Large intestine (tissue), 3 donors: ENCODE measurements around the gene CELF2. TPM values are rescaled to one million over a fixed set of nuclear protein-coding genes. Genes with fewer than 3 reads are reported as not detected.

Source experiments
- DNase-seq, 2 donors: peaks; one replicate each; pipeline versions ENCODE4 v3.0.0 to v3.0.0-alpha.2; 2013
- H3K27ac ChIP-seq: one replicate; pipeline ENCODE4 v1.5.1; 2013; ENCODE audit warnings: low read length
- H3K27me3 ChIP-seq: 2 replicates; pipeline ENCODE4 v1.6.1; 2013; ENCODE audit warnings: low read length; ENCODE audit not compliant: control insufficient read depth, insufficient read depth
- H3K36me3 ChIP-seq: 2 replicates; pipeline ENCODE4 v1.6.1; 2013; ENCODE audit warnings: low read length; ENCODE audit not compliant: control insufficient read depth, insufficient read depth
- H3K4me1 ChIP-seq: one replicate; pipeline ENCODE4 v1.6.1; 2013; ENCODE audit warnings: low read length; ENCODE audit not compliant: control insufficient read depth, insufficient read depth
- H3K4me3 ChIP-seq: one replicate; pipeline ENCODE4 v1.5.1; 2013; ENCODE audit warnings: low read length
- H3K9me3 ChIP-seq: one replicate; pipeline ENCODE4 v1.6.1; 2013; ENCODE audit warnings: mild to moderate bottlenecking, low read depth, low read length, moderate library complexity; ENCODE audit not compliant: control insufficient read depth
- WGBS: methylation state at CpG from one replicate; pipeline ENCODE4 v1.1.5; 2013; ENCODE audit warnings: low lambda C conversion rate; ENCODE audit not compliant: insufficient coverage; 5-methylcytosine and 5-hydroxymethylcytosine counted together
- polyA plus RNA-seq: library from polyadenylated mRNA; unstranded; fragments of 120-200 nt; gene quantifications from one replicate; pipeline ENCODE4 v1.2.1, GENCODE V29; 2013

CELF2 gene
- polyA plus RNA-seq, 1 donor, result 14.9 TPM

DNA sequence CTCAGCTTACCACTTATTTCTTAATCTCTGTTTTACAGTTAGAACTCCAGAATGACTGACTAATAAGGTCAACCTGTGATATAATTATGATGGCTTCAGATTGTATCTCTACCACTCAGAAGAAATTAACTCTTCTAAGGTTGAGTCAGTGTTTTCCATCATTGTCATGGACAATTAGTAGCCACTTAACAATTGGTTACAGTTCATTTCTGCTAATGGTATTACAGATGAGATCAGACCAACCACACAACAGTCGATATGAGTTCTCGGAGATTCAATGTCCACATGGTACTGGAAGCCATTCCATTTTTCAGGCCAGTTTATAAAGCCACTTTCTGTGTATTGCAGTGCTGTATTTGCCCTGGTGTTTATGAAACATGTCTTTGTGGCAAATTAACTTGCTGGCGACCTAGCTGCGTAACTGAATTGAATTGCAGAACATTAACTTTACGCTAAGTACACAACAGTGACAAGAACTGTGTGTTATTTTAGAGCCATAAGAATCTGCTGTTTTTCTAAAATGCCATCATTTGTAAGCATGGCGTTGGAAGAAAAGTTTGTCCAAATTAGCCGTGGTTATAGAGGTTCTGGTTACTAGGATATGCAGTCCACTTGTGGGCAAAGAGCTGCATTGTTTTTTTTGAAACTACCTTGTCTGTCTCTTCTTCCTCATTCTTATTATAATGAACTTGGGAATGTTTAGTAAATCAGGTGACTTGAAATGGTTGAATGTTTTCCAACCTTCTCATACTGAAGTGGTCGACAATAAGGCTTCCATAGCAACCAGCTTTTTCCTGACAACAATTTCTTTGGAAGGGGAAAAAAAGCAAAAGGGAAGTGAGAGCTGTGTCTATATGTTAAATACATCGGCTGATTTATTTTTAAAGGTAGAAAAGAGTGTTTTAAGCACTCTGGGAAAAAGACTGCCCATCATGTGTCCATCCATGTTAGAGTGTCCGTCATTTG lies 76.4 kb downstream of the CELF2 start:
- H3K27ac ChIP-seq, result no peak overlapping the region
- no peaks in the 10 kb centered on the region for H3K4me1 ChIP-seq
- no peaks in the 10 kb centered on the region for H3K36me3 ChIP-seq
- H3K4me3 ChIP-seq, result no peak overlapping the region
- no peaks in the 10 kb centered on the region for H3K9me3 ChIP-seq
- no CpG with 5 or more reads among the region's 10 CpGs for WGBS
- H3K27me3 ChIP-seq, result no peaks in the 10 kb centered on the region
- no peak for DNase-seq

DNA sequence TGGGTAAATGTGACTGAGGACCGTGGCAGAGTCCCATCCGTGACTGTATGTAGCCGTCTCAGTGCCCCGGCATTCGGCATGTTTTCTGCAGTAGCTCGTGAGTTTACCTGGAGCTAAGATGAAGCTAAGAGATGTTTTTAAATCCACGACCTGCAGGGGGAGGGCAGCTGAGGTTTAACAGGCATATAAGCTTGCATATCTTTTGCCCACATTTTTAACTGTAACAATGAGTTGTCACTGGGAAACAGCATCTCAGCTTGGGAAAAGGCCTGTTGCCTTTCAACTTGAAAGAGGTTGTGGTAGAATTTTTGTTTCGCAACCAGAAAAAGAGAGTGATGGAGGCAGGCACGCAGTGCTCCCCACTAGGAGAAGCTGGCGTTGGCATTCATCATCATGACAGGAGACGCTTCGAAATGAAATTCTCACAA lies 77.7 kb downstream of the CELF2 start:
- DNase-seq, result no peak
- no peak overlapping the region for H3K4me3 ChIP-seq
- no peaks in the 10 kb centered on the region for H3K9me3 ChIP-seq
- no peaks in the 10 kb centered on the region for H3K27me3 ChIP-seq
- WGBS, result no CpG with 5 or more reads among the region's 12 CpGs
- H3K27ac ChIP-seq, result no peak overlapping the region
- H3K4me1 ChIP-seq, result no peaks in the 10 kb centered on the region
- H3K36me3 ChIP-seq, result no peaks in the 10 kb centered on the region

DNA sequence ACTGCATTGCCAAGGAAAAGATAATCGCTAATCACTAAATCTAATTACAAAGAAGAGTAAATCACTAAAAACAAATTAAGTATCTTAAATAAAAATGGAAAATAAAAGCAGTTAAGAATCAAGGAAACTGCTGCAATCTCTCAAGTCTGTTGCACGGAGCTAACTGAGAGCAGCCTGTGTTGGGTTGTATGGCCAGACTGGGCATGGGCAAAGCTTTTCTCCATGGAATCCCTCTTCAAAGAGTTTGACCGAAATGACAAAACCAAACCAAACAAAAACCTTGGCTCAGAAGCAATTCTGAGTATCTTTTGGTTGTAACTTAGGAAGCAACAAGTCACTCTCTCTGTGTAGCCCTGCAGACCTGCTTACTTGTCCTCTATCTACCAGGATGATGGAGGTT lies 78.8 kb downstream of the CELF2 start:
- no peaks in the 10 kb centered on the region for H3K9me3 ChIP-seq

DNA sequence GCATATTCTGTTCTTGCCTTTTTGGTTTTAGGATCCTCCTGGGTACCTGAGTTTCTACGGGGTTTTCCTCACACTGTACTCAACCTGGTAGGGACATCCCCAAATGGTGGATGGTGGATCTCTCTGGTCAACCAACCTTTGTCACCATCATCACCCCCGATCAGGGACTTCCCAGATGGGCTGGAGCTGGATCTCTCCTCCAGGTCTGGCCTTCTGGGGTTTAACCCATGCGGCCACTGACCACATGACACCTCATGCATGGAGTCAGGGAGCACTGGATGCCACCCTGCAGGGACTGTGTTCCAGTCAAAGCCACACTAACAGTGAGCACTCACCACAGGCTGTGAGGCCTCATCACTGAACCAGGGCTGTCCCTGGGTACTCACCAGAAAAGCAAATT lies 80.0 kb downstream of the CELF2 start:
- no peak overlapping the region for H3K4me3 ChIP-seq
- H3K27ac ChIP-seq, result no peak overlapping the region
- no peaks in the 10 kb centered on the region for H3K27me3 ChIP-seq
- H3K36me3 ChIP-seq, result no peaks in the 10 kb centered on the region
- no peaks in the 10 kb centered on the region for H3K9me3 ChIP-seq
- DNase-seq, result no peak
- H3K4me1 ChIP-seq, result no peaks in the 10 kb centered on the region
- no CpG with 5 or more reads among the region's 3 CpGs for WGBS

More for the DNA sequence above, 78.8 kb downstream of the CELF2 start:
- no peak for DNase-seq
- Histone ChIP-seq H3K36me3 (no peaks in the 10 kb centered on the region), H3K4me1 (no peaks in the 10 kb centered on the region), H3K27me3 (no peaks in the 10 kb centered on the region), H3K27ac (no peak overlapping the region), H3K4me3 (no peak overlapping the region)
- WGBS, result 75% methylated on average over 1 of the region's 3 CpGs

DNA sequence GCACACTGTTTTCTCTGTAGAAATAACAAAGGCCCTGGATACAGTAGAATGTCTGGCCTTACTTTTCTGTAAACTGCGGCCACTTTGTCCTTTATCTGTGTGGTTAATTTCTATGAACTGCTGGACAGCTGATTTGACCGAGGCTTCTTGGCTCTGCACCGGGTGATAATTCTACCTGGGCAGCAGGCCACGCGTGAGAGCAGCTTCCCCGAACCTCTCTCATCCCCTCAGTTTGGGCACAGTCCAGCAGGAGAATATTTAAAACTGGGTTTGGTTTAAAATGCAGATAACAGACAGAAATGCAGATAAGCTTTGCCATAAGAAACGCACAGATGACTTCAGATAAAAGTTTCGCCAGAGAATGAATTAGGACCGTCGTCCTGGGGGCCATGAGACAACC lies 81.0 kb downstream of the CELF2 start:
- Histone ChIP-seq H3K27me3 (no peaks in the 10 kb centered on the region), H3K36me3 (no peaks in the 10 kb centered on the region), H3K4me3 (no peak overlapping the region), H3K4me1 (no peaks in the 10 kb centered on the region), H3K27ac (no peak overlapping the region), H3K9me3 (no peaks in the 10 kb centered on the region)
- no peak for DNase-seq
- no CpG with 5 or more reads among the region's 10 CpGs for WGBS

DNA sequence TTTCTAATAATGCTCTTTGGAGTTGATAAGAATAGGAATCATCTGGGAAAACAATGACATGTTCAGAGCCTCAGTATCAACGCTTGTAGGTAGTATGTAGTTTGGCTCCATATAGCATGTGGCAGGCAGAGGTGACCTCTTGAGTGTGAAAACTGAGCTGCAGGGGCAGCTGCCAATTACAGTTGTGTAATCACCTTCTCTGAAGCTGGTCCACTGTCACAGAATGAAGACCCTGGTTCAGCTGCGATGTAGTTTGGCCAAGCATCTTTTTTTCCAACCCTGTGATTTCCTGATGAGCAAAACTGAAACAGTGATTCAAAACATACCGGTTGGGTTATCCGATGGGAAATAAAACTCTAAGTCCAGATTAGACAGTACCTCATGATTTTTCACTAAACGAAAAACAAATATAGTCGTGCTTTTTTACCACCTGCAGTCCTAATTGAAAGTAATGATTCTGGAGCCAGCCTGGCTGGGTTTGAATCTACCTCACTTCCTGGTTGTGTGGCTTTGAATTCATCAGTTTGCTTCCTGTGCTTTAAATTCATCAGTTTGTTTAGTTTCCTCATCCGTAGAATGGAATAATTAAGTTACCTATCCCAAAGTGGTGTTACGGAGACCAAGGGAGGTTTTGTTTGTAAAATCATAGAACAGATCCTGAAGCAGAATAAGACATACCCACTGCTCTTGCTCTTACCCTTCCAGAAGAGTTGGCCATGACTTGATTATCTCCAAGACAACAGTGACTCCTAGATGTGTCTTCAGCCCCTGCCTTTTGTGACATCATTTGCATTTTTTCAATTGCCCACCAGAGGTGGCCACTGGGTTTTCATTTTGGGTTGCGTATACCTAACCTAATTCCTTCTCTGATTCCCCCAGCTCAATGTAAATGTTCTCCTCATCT lies 87.4 kb downstream of the CELF2 start:
- DNase-seq, result no peak
- Histone ChIP-seq H3K27ac (no peak overlapping the region), H3K36me3 (no peaks in the 10 kb centered on the region), H3K4me1 (no peaks in the 10 kb centered on the region), H3K27me3 (no peaks in the 10 kb centered on the region), H3K4me3 (no peak overlapping the region), H3K9me3 (no peaks in the 10 kb centered on the region)
- WGBS, result 100% methylated on average over 4 of the region's 9 CpGs

DNA sequence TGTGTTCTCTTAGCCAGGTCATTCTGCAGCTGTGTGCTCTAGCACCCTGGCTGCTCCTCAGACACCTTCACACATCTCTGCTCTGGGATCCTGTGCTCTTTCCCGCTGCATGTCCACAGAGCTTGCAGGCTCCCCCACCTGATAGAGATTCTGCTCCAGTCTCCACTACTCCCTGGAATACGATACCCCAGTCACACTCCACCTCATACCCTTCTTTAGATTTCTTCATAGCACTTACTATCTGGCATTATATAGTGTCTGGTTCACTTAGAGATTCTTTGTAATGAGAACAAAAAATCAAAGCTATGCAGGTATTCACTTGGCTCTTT lies 88.0 kb downstream of the CELF2 start:
- Histone ChIP-seq H3K27me3 (no peaks in the 10 kb centered on the region), H3K4me3 (no peak overlapping the region), H3K9me3 (no peaks in the 10 kb centered on the region), H3K27ac (no peak overlapping the region), H3K4me1 (no peaks in the 10 kb centered on the region), H3K36me3 (no peaks in the 10 kb centered on the region)
- no CpG with 5 or more reads among the region's 2 CpGs for WGBS
- no peak for DNase-seq

DNA sequence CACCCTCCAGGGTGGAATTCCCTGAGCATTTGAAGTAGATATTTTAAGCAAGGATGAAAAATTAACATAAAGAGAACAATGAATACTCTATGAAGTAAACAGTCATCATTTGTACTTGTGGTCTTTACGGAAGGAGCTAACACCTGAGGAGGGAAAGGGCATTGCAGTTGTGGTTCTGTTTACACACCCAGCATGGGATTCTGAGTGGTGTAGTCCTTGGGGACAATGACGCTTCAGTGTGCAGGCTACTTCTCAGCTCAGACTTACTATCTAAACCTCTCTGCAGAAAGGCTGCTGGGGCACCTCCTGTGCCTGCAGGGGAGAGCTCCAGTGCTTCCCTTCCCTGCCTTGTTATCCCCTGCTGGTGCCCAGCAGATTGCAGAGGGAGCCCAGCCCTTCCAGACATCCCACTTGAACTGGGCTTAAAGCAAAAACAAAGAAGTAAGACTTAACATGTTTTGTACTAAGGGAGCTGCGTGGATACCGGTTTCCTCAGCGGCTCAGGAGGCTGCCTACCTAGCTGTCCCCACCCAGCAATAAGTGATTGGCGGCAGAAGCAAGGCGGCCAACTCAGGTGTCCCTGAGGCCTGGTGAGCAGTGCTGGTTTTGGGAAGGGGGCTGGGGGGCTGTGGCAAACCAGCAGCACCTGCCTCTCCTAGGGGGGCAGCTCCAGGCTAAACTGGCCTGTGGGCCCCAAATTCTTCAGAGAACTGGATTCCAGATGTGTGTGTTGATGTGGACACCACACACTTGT lies 89.1 kb downstream of the CELF2 start:
- no CpG with 5 or more reads among the region's 7 CpGs for WGBS
- no peak for DNase-seq
- Histone ChIP-seq H3K4me1 (no peaks in the 10 kb centered on the region), H3K27ac (no peak overlapping the region), H3K27me3 (no peaks in the 10 kb centered on the region), H3K9me3 (no peaks in the 10 kb centered on the region), H3K4me3 (no peak overlapping the region), H3K36me3 (no peaks in the 10 kb centered on the region)

DNA sequence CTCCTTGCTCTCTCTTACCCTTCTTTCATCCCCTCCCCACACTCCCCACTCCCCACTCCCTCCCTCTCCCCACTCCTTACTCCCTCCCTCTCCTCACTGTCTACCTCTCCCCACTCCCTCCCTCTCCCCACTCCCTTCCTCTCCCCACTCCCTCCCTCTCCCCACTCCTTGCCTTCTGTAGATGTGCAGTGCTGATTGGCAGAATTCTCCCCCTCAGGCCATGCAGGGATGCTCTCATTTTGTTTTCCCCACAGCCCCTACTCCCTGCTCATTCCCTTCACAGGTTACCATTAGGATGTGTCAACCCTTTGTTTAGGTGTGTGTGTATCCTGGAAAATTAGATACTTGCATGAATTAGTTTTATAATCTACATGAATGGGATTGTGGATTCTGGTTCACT lies 90.3 kb downstream of the CELF2 start:
- no peak for DNase-seq
- H3K4me3 ChIP-seq, result no peak overlapping the region
- H3K27ac ChIP-seq, result no peak overlapping the region
- H3K4me1 ChIP-seq, result no peaks in the 10 kb centered on the region
- H3K36me3 ChIP-seq, result no peaks in the 10 kb centered on the region
- no peaks in the 10 kb centered on the region for H3K27me3 ChIP-seq
- no peaks in the 10 kb centered on the region for H3K9me3 ChIP-seq

DNA sequence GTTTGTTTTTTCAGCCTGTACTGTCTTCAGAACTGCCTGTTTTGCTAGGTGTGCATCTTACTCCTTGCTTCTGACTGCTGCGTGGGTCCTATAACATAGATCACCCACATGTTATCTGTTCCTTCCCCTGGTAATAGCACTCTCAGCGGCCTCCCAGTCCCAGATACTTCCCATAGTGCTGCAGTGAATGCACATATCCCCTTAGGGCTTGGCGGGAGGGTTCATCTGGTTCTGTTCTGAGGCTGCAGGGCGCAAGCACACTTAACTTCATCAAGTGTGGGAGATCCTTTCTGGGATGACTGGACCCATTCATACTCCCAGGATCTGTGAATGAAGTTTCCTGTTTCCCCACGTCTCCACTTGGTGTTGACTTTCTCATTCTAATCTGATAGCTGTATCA lies 90.7 kb downstream of the CELF2 start:
- Histone ChIP-seq H3K36me3 (no peaks in the 10 kb centered on the region), H3K4me3 (no peak overlapping the region), H3K4me1 (no peaks in the 10 kb centered on the region), H3K27ac (no peak overlapping the region), H3K27me3 (no peaks in the 10 kb centered on the region), H3K9me3 (no peaks in the 10 kb centered on the region)
- no peak for DNase-seq
- WGBS, result 80% methylated on average over 1 of the region's 5 CpGs
